B cell (primary cell): Measurements from ENCODE around the gene SOCS3. TPM values are rescaled to one million over a fixed set of nuclear protein-coding genes. Genes with fewer than 3 reads are reported as not detected.
A peak's percentile ranks its signal among the peaks of the same experiment; 100 is the strongest.

Experiments
- ATAC-seq: fragments of 200-7000 bp; cut with Tn5 transposase; one replicate; pipeline ENCODE4 v1.10.0; 2021; ENCODE audit warnings: low read depth, mild to moderate bottlenecking, moderate number of reproducible peaks, moderate library complexity
- CTCF ChIA-PET: fragments of 350-600 bp; sonication (Branson Sonifier 250); formaldehyde crosslinking; loops from one replicate; lab custom pipeline; 2021; ENCODE audit warnings: antibody characterized with exemption, inconsistent platforms; lab: Charles Lee
- POLR2A ChIA-PET: fragments of 350-600 bp; sonication (Branson Sonifier 250); formaldehyde crosslinking; loops from one replicate; lab custom pipeline; 2021; ENCODE audit warnings: antibody characterized with exemption; lab: Charles Lee
- DNase-seq: peaks from one replicate; pipeline ENCODE4 v3.0.0; 2013
- H2AFZ ChIP-seq: 2 replicates; pipeline ENCODE4 v1.6.1; 2012; ENCODE audit warnings: mild to moderate bottlenecking, low read depth, low read length; ENCODE audit not compliant: insufficient read depth, poor library complexity, severe bottlenecking
- H3K27ac ChIP-seq, 2 donors: 1 replicate in 1 of 2; 2 replicates in 1 of 2; pipeline ENCODE4 v1.5.1; 2012 to 2013; ENCODE audit warnings: low read length in 2 of 2, mild to moderate bottlenecking in 2 of 2, moderate library complexity in 1 of 2
- H3K27me3 ChIP-seq, 4 experiments: fragments of 200-600 bp in 1 of 4; sonication (generic) in 1 of 4; replicated peaks in 1 of 4; 1 replicate in 2 of 4; 2 replicates in 2 of 4; pipeline versions ENCODE4 v1.6.1 to v1.7.0; 2013 to 2016; ENCODE audit warnings: low read length in 3 of 4, mild to moderate bottlenecking in 2 of 4, mixed read lengths in 1 of 4, moderate library complexity in 1 of 4; ENCODE audit not compliant: insufficient read depth in 4 of 4, control insufficient read depth in 3 of 4; ENCODE audit errors: control extremely low read depth in 1 of 4
- H3K36me3 ChIP-seq, 2 experiments: replicated peaks in 1 of 2; 1 replicate in 1 of 2; 2 replicates in 1 of 2; pipeline versions ENCODE4 v1.6.1 to v1.7.1; 2013; ENCODE audit warnings: low read length in 1 of 2; ENCODE audit not compliant: insufficient read depth in 2 of 2, control insufficient read depth in 1 of 2; ENCODE audit errors: control extremely low read depth in 1 of 2, extremely low read depth in 1 of 2
- H3K4me1 ChIP-seq, 2 donors: fragments of 200-600 bp in 1 of 2; sonication (generic) in 1 of 2; 1 replicate in 1 of 2; 2 replicates in 1 of 2; pipeline versions ENCODE4 v1.5.1 to v1.6.1; 2013 to 2017; ENCODE audit warnings: low read length in 2 of 2; ENCODE audit not compliant: control insufficient read depth in 2 of 2, insufficient read depth in 2 of 2
- H3K4me2 ChIP-seq: replicated peaks from 2 replicates; pipeline ENCODE3; 2012; ENCODE audit warnings: mild to moderate bottlenecking, low read depth, low read length; ENCODE audit not compliant: poor library complexity, severe bottlenecking
- H3K4me3 ChIP-seq, 5 experiments: fragments of 200-600 bp in 1 of 5; sonication (generic) in 1 of 5; 1 replicate in 3 of 5; 2 replicates in 2 of 5; pipeline versions ENCODE4 v1.5.1 to v1.7.0; 2011 to 2016; ENCODE audit warnings: low read length in 4 of 5, mild to moderate bottlenecking in 4 of 5, low read depth in 2 of 5, control low read depth in 1 of 5, moderate library complexity in 1 of 5; ENCODE audit not compliant: insufficient read depth in 1 of 5; ENCODE audit errors: control extremely low read depth in 1 of 5, extremely low read depth in 1 of 5
- H3K79me2 ChIP-seq: fragments of 200-600 bp; sonication (generic); one replicate; pipeline ENCODE4 v1.6.0; 2016; ENCODE audit warnings: low read length; ENCODE audit not compliant: control insufficient read depth, insufficient read depth
- H3K9ac ChIP-seq: fragments of 200-600 bp; sonication (generic); 2 replicates; pipeline ENCODE4 v1.6.1; 2017; ENCODE audit warnings: mild to moderate bottlenecking, low read length, moderate library complexity
- H3K9me3 ChIP-seq, 3 donors: one replicate each; pipeline versions ENCODE4 v1.6.1 to v1.7.1; 2013; ENCODE audit warnings: low read length in 2 of 3; ENCODE audit not compliant: control insufficient read depth in 2 of 3, insufficient read depth in 1 of 3; ENCODE audit errors: control extremely low read depth in 1 of 3
- H4K20me1 ChIP-seq: 2 replicates; pipeline ENCODE4 v1.6.0; 2012; ENCODE audit warnings: mild to moderate bottlenecking, low read length; ENCODE audit not compliant: insufficient read depth, control insufficient read depth, poor library complexity, severe bottlenecking
- H3K27ac Mint-ChIP-seq: one replicate; pipeline ENCODE4 v1.8.0; 2021; ENCODE audit warnings: mixed read lengths
- H3K27me3 Mint-ChIP-seq: one replicate; pipeline ENCODE4 v1.8.0; 2021; ENCODE audit warnings: mixed read lengths
- H3K4me1 Mint-ChIP-seq: one replicate; pipeline ENCODE4 v1.8.0; 2021; ENCODE audit warnings: mixed read lengths
- H3K4me3 Mint-ChIP-seq: one replicate; pipeline ENCODE4 v1.8.0; 2021; ENCODE audit warnings: mixed read lengths
- H3K9me3 Mint-ChIP-seq: one replicate; pipeline ENCODE4 v1.8.0; 2022; ENCODE audit warnings: mixed read lengths; ENCODE audit not compliant: insufficient read depth
- EZH2 ChIP-seq: IDR thresholded peaks from 2 replicates; pipeline ENCODE4 v1.6.1; 2012; ENCODE audit warnings: borderline replicate concordance, low read depth, mild to moderate bottlenecking, moderate library complexity, low read length; ENCODE audit not compliant: insufficient read depth, poor library complexity, severe bottlenecking
- WGBS: methylation state at CpG from one replicate; pipeline ENCODE4 v1.1.5; 2013; ENCODE audit warnings: missing lambda C conversion rate; ENCODE audit not compliant: insufficient coverage; 5-methylcytosine and 5-hydroxymethylcytosine counted together
- intact Hi-C: fragments of 100-400 bp; cut with micrococcal nuclease; formaldehyde crosslinking; loops from one replicate; pipeline ENCODE4 v1.10.0; 2022
- polyA plus RNA-seq: library from polyadenylated mRNA; depleted of rRNA; stranded (reverse); fragments of >200 nt; gene quantifications from 2 replicates; pipeline ENCODE4 v1.2.3, GENCODE V29; 2012
- total RNA-seq, 2 donors: library from RNA; stranded (reverse); fragments of 120-200 nt in 1 of 2; gene quantifications; 1 replicate in 1 of 2; 2 replicates in 1 of 2; pipeline versions ENCODE4 v1.2.3 to v1.2.4, GENCODE V29; 2013 to 2022
- TF ChIP-seq, protein P1 (sequence below): fragments of 200-600 bp; IDR thresholded peaks from one replicate; pipeline ENCODE4 v1.8.0; 2022; ENCODE audit warnings: antibody characterized with exemption, mild to moderate bottlenecking

Gene SOCS3
- total and polyA plus RNA-seq, 2 donors (not counting 1 experiment from before 2014, with no cell fraction given) = 41.8 to 67.6 TPM

DNA sequence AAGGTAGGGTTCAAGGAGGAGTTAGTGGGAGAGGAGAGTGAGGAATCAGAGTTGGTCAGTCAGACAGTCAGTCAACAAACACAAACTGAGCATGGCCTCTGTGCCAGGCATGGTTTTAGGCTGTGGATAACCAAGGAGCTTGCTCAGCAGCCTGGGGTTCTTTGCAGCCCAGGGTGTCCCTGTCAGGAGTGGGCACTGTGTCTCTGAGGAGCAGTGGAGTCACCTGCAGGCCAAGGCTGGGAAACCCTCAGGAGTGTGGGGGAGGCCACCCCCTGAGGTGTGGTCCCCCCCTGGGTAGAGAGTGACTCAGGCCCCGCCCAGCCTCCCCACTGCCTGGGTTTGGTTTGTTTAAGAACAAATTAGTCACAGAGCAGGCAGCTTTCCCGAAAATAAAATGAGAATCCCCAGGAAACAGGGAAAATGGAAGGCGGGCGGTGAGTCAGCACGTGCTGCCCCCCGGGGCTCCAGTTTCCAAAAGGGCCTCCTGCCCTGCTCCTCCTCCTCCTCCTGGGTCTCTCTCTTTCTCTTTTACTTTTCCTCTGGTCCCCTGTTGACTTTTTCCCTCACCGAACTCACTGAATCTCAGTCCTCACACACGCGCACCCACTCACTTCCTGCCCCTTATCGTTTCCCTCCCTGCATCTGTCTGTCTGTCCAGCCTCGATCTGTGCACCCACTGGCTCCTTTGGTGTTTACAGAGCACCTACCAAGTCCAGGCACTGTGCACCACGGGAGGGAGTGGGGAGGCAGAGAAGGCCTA lies 44.3 kb downstream of the SOCS3 start:
- H3K4me1 Mint-ChIP-seq = peaks cover 35% of the 10 kb centered on the region
- peaks cover 11% of the 10 kb centered on the region for H3K27me3 Mint-ChIP-seq
- WGBS = 21% methylated on average over 11 of the region's 12 CpGs
- ATAC-seq (no peak), DNase-seq (no peak)
- Histone ChIP-seq H3K27me3 (peaks cover 0 to 33% (median 5%) of the 10 kb centered on the region in 4 experiments), H3K79me2 (no peaks in the 10 kb centered on the region), H3K4me2 (peak overlapping the region; percentile 98), H3K36me3 (no peaks in the 10 kb centered on the region), H3K4me1 (peaks cover 35 to 41% of the 10 kb centered on the region in 2 donors), H3K9me3 (no peaks in the 10 kb centered on the region), H3K27ac (no peak overlapping the region), H2AFZ (peak overlapping the region; percentile 14), H3K9ac (no peak overlapping the region), H4K20me1 (no peaks in the 10 kb centered on the region), H3K4me3 (no peak overlapping the region)
- H3K4me3 Mint-ChIP-seq = peak overlapping the region; percentile 33
- intact Hi-C loops = loop anchor here (2.0 kb wide), 2 partner anchors 23 to 45 kb away; partner anchors contain the start of gene SOCS3
- POLR2A ChIA-PET = no interaction called here
- no peaks in the 10 kb centered on the region for H3K9me3 Mint-ChIP-seq
- peak overlapping the region; percentile 1 for H3K27ac Mint-ChIP-seq
- TF ChIP-seq, protein P1, sequence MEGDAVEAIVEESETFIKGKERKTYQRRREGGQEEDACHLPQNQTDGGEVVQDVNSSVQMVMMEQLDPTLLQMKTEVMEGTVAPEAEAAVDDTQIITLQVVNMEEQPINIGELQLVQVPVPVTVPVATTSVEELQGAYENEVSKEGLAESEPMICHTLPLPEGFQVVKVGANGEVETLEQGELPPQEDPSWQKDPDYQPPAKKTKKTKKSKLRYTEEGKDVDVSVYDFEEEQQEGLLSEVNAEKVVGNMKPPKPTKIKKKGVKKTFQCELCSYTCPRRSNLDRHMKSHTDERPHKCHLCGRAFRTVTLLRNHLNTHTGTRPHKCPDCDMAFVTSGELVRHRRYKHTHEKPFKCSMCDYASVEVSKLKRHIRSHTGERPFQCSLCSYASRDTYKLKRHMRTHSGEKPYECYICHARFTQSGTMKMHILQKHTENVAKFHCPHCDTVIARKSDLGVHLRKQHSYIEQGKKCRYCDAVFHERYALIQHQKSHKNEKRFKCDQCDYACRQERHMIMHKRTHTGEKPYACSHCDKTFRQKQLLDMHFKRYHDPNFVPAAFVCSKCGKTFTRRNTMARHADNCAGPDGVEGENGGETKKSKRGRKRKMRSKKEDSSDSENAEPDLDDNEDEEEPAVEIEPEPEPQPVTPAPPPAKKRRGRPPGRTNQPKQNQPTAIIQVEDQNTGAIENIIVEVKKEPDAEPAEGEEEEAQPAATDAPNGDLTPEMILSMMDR = no peak
- TF ChIP-seq EZH2 = no peak
- CTCF ChIA-PET = interaction anchor here (0.9 to 2.0 kb wide), 4 partner anchors 8 to 45 kb away, joined by 3 to 13 read pairs (median 3); no protein-coding TSS in a partner anchor
